HCT116 (cell line): ENCODE results near the gene COX10. TPM values are rescaled to one million over a fixed set of nuclear protein-coding genes. Genes with fewer than 3 reads are reported as not detected.

ENCODE experiments used
- ATAC-seq: fragments of 200-7000 bp; cut with Tn5 transposase; 2 replicates; pipeline ENCODE4 v1.9.1; 2020; ENCODE audit warnings: mild to moderate bottlenecking, moderate library complexity
- BruUV-seq: library from RNA; stranded (reverse); fragments of 400-500 nt; replicated peaks from 2 replicates; lab custom pipeline; 2021; lab: Mats Ljungman, UMichigan
- CTCF ChIA-PET: fragments of 300-600 bp; sonication (Branson Sonifier 250); formaldehyde crosslinking; loops from one replicate; lab custom pipeline; 2021; ENCODE audit warnings: antibody characterized with exemption; lab: Charles Lee
- POLR2A ChIA-PET: fragments of 300-600, 350-600 bp; sonication (Branson Sonifier 250); formaldehyde crosslinking; loops from one replicate; lab custom pipeline; 2021; ENCODE audit warnings: antibody characterized with exemption; lab: Charles Lee
- RAD21 ChIA-PET, 2 experiments: fragments of 300-600 bp; sonication (Branson Sonifier 250); formaldehyde crosslinking; loops; one replicate each; lab custom pipeline; 2023; ENCODE audit warnings: low total read pairs in 2 of 2; ENCODE audit not compliant: uncharacterized antibody in 2 of 2, unreplicated experiment in 2 of 2, low non-redundant PET in 1 of 2; lab: Charles Lee
- DNase-seq: peaks from one replicate; pipeline ENCODE4 v3.0.0-alpha.2; 2010; ENCODE audit warnings: low read depth, low spot score
- H2AFZ ChIP-seq: fragments of 200-600 bp; shearing (Covaris generic), sonication (generic); 2 replicates; pipeline ENCODE4 v1.6.1; 2017; ENCODE audit warnings: low read depth, mixed run types, mixed read lengths, antibody characterized with exemption, low read length; ENCODE audit not compliant: poor library complexity, severe bottlenecking
- H3K27ac ChIP-seq: 2 replicates; pipeline ENCODE4 v1.5.1; 2012; ENCODE audit warnings: low read depth, low read length
- H3K27me3 ChIP-seq: fragments of 200-600 bp; sonication (generic); 2 replicates; pipeline ENCODE4 v1.6.1; 2016; ENCODE audit warnings: mixed run types, low read length, mixed read lengths; ENCODE audit not compliant: insufficient read depth
- H3K36me3 ChIP-seq, 2 experiments: fragments of 200-500 bp in 1 of 2; fragments of 200-600 bp in 1 of 2; sonication (Bioruptor generic) in 1 of 2; sonication (generic) in 1 of 2; 2 replicates each; pipeline versions ENCODE4 v1.5.1 to v1.6.1; 2014 to 2016; ENCODE audit warnings: low read length in 2 of 2, inconsistent platforms in 1 of 2, mixed read lengths in 1 of 2, mixed run types in 1 of 2; ENCODE audit not compliant: insufficient read depth in 2 of 2, control insufficient read depth in 1 of 2
- H3K4me1 ChIP-seq, 2 experiments: fragments of 200-600 bp in 1 of 2; sonication (generic) in 1 of 2; 2 replicates each; pipeline versions ENCODE4 v1.5.1 to v1.6.1; 2012 to 2017; ENCODE audit warnings: low read length in 2 of 2, inconsistent platforms in 1 of 2, mild to moderate bottlenecking in 1 of 2, mixed read lengths in 1 of 2, mixed run types in 1 of 2, moderate library complexity in 1 of 2; ENCODE audit not compliant: insufficient read depth in 2 of 2, control insufficient read depth in 1 of 2
- H3K4me2 ChIP-seq: fragments of 200-600 bp; sonication (generic); 2 replicates; pipeline ENCODE4 v1.6.1; 2017; ENCODE audit warnings: mixed run types, low read length, mixed read lengths
- H3K4me3 ChIP-seq, 2 experiments: fragments of 200-600 bp in 1 of 2; sonication (generic) in 1 of 2; replicated peaks in 1 of 2; 2 replicates each; pipeline ENCODE4 v1.5.1; 2011 to 2016; ENCODE audit warnings: low read length in 2 of 2, control low read depth in 1 of 2, low read depth in 1 of 2, mild to moderate bottlenecking in 1 of 2, mixed read lengths in 1 of 2, mixed run types in 1 of 2
- H3K79me2 ChIP-seq: fragments of 200-600 bp; sonication (generic); 2 replicates; pipeline ENCODE4 v1.6.1; 2017; ENCODE audit warnings: mild to moderate bottlenecking, mixed run types, low read length, moderate library complexity, mixed read lengths; ENCODE audit not compliant: insufficient read depth
- H3K9ac ChIP-seq: fragments of 200-600 bp; sonication (generic); 2 replicates; pipeline ENCODE4 v1.6.1; 2016; ENCODE audit warnings: low read length, mixed read lengths
- H3K9me2 ChIP-seq: fragments of 200-600 bp; sonication (generic), shearing (Covaris generic); 2 replicates; pipeline ENCODE4 v1.6.1; 2017; ENCODE audit warnings: mixed run types, mild to moderate bottlenecking, moderate library complexity; ENCODE audit not compliant: insufficient read depth
- H3K9me3 ChIP-seq, 2 experiments: fragments of 200-500 bp in 1 of 2; fragments of 200-600 bp in 1 of 2; sonication (Bioruptor generic) in 1 of 2; sonication (generic) in 1 of 2; 2 replicates each; pipeline ENCODE4 v1.6.1; 2014 to 2017; ENCODE audit warnings: low read length in 2 of 2, mixed read lengths in 2 of 2, inconsistent platforms in 1 of 2, low read depth in 1 of 2, mild to moderate bottlenecking in 1 of 2, mixed run types in 1 of 2, moderate library complexity in 1 of 2; ENCODE audit not compliant: control insufficient read depth in 1 of 2, insufficient read depth in 1 of 2
- H4K20me1 ChIP-seq: fragments of 200-600 bp; sonication (generic), shearing (Covaris generic); 2 replicates; pipeline ENCODE4 v1.6.1; 2017; ENCODE audit warnings: mixed run types, mild to moderate bottlenecking, moderate library complexity; ENCODE audit not compliant: insufficient read depth
- ATF3 ChIP-seq: IDR thresholded peaks from 2 replicates; pipeline ENCODE4 v1.6.1; 2012
- CBX3 ChIP-seq: IDR thresholded peaks from 2 replicates; pipeline ENCODE4 v1.6.1; 2012; ENCODE audit warnings: low read depth
- CTCF ChIP-seq, 3 experiments: fragments of 200-600 bp in 1 of 3; sonication (generic) in 1 of 3; IDR thresholded peaks in 2 of 3; conservative IDR thresholded peaks in 1 of 3; 2 replicates each; pipeline ENCODE4 v1.5.1; 2012 to 2017; ENCODE audit warnings: low read depth in 2 of 3, low read length in 2 of 3, antibody characterized with exemption in 1 of 3, borderline replicate concordance in 1 of 3, control low read depth in 1 of 3, mild to moderate bottlenecking in 1 of 3, mixed read lengths in 1 of 3, mixed run types in 1 of 3, moderate library complexity in 1 of 3; ENCODE audit not compliant: insufficient read depth in 1 of 3
- EGR1 ChIP-seq: IDR thresholded peaks from 2 replicates; pipeline ENCODE4 v1.6.1; 2012; ENCODE audit warnings: low read depth
- EZH2 ChIP-seq: fragments of 200-600 bp; sonication (generic); IDR thresholded peaks from 2 replicates; pipeline ENCODE4 v1.6.1; 2017; ENCODE audit warnings: antibody characterized with exemption, mixed run types
- EZH2phosphoT487 ChIP-seq: fragments of 200-600 bp; IDR thresholded peaks from 2 replicates; pipeline ENCODE4 v1.6.1; 2018; ENCODE audit warnings: antibody characterized with exemption, borderline replicate concordance
- FOSL1 ChIP-seq: IDR thresholded peaks from 2 replicates; pipeline ENCODE4 v1.6.1; 2012; ENCODE audit warnings: low read depth
- JUND ChIP-seq: IDR thresholded peaks from 2 replicates; pipeline ENCODE4 v1.6.1; 2012
- MAX ChIP-seq: IDR thresholded peaks from 2 replicates; pipeline ENCODE4 v1.6.1; 2012
- POLR2A ChIP-seq: IDR thresholded peaks from 2 replicates; pipeline ENCODE4 v1.7.0; 2011; ENCODE audit warnings: borderline replicate concordance; ENCODE audit not compliant: insufficient read depth, insufficient read length; ENCODE audit errors: extremely low read depth
- POLR2AphosphoS5 ChIP-seq: IDR thresholded peaks from 2 replicates; pipeline ENCODE4 v1.6.1; 2011; ENCODE audit warnings: mild to moderate bottlenecking, low read depth, low read length, moderate library complexity
- RAD21 ChIP-seq: IDR thresholded peaks from 2 replicates; pipeline ENCODE4 v1.6.1; 2012; ENCODE audit warnings: low read depth, mild to moderate bottlenecking
- REST ChIP-seq: IDR thresholded peaks from 2 replicates; pipeline ENCODE4 v1.6.1; 2012; ENCODE audit warnings: low read depth
- SIN3A ChIP-seq: IDR thresholded peaks from 2 replicates; pipeline ENCODE4 v1.6.1; 2012; ENCODE audit warnings: low read depth
- SP1 ChIP-seq: IDR thresholded peaks from 2 replicates; pipeline ENCODE4 v1.6.1; 2012; ENCODE audit warnings: low read depth
- ZBTB33 ChIP-seq: IDR thresholded peaks from 2 replicates; pipeline ENCODE4 v1.6.1; 2011; ENCODE audit warnings: mild to moderate bottlenecking, low read length, moderate library complexity; ENCODE audit not compliant: insufficient replicate concordance; ENCODE audit errors: extremely low read depth
- ZFX ChIP-seq: fragments of 450-650 bp; IDR thresholded peaks from 2 replicates; pipeline ENCODE4 v1.6.1; 2017
- ZNF274 ChIP-seq: fragments of 200-500 bp; sonication (Bioruptor generic); IDR thresholded peaks from 2 replicates; pipeline ENCODE4 v1.6.1; 2014; ENCODE audit warnings: mild to moderate bottlenecking, low read depth, low read length, inconsistent platforms
- intact Hi-C: fragments of 100-400 bp; cut with micrococcal nuclease; formaldehyde crosslinking; loops from 2 replicates; pipeline ENCODE4 v1.10.0; 2022
- total RNA-seq: library from RNA; stranded (reverse); gene quantifications from one replicate; pipeline ENCODE4 v1.2.1, GENCODE V29; 2021; ENCODE audit not compliant: unreplicated experiment

Gene COX10
- total RNA-seq, 1 experiment from 2014 or later, result 22.4 TPM

- Histone ChIP-seq H3K79me2 (no peaks in the 10 kb centered on the region), H3K4me2 (no peak overlapping the region), H3K27ac (no peak overlapping the region), H3K9ac (no peak overlapping the region), H2AFZ (no peak overlapping the region), H3K4me1 (no peaks in the 10 kb centered on the region), H3K9me3 (no peaks in the 10 kb centered on the region), H3K9me2 (no peaks in the 10 kb centered on the region), H4K20me1 (no peaks in the 10 kb centered on the region), H3K36me3 (no peaks in the 10 kb centered on the region), H3K4me3 (no peak overlapping the region), H3K27me3 (no peaks in the 10 kb centered on the region)
- CTCF ChIA-PET, result interaction anchor here (0.9 kb wide), 1 partner anchor 55 kb away, joined by 3 read pairs; the partner anchor contains the start of gene HS3ST3B1
- intact Hi-C loops, result no loop called here
- no TSS peak for BruUV-seq
- DNase-seq, result no peak
- RAD21 ChIA-PET, result no interaction called here
- POLR2A ChIA-PET, result no interaction called here
- no peak for ATAC-seq
- TF ChIP-seq ZBTB33 (no peak), REST (no peak), EZH2 (no peak), EGR1 (no peak), ATF3 (no peak), FOSL1 (no peak), EZH2phosphoT487 (no peak), RAD21 (no peak), SP1 (no peak), JUND (no peak), MAX (no peak), POLR2A (no peak), CBX3 (no peak), SIN3A (no peak), POLR2AphosphoS5 (no peak), CTCF (IDR thresholded peaks at IDR 0.05 in 2 of 3, conservative IDR thresholded peaks at IDR 0.05 in 1 of 3; ENCODE audit: borderline replicate concordance in 1 of 3, insufficient read depth in 1 of 3, low read depth in 2 of 3, low read length in 2 of 3) (no peak), ZNF274 (no peak), ZFX (no peak)
Measured at GRCh38 chr17:14245629-14246028, 176.3 kb downstream of the COX10 start.
